HG02938 (cell line): ENCODE data around the gene CD69.
"Not testable (repeated sequence)": the region's sequence is repeated elsewhere in the genome, so short reads cannot be mapped to it uniquely, and the experiment has no call there.

Experiments
- ATAC-seq: cut with Tn5 transposase; IDR thresholded peaks from one replicate; pipeline ENCODE4 v1.9.1; 2021; ENCODE audit warnings: mild to moderate bottlenecking, moderate library complexity; ENCODE audit not compliant: unreplicated experiment

CD69 gene

GRCh38 chr12:9724023-9724422 is 36.7 kb downstream of the CD69 start:
- no peak for ATAC-seq

GRCh38 chr12:9721394-9722092 is 39.2 kb downstream of the CD69 start:
- peak; percentile 60 for ATAC-seq

DNA sequence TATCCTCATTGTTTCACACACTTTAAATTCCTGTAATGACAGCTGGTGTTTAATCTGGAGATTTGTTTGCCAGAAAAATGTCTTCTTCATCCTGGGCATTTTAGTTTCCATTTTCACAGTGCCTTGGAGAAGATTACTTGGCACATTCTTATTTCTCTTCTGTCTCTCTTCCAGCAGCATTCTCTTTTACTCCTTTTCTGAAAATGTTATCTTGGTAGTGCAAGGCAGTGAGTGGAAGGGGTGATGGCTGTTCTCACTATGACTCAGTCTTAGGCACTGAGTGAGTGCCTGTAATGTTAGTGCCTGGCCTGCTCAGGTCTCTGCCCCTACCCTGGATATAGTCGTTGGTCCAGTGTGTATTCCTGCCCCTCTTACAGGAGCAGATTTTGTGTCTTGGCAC is 40.9 kb downstream of the CD69 start:
- ATAC-seq, result no peak

- no peak for ATAC-seq
Observed at GRCh38 chr12:9718968-9719367, 41.7 kb downstream of the CD69 start.

DNA sequence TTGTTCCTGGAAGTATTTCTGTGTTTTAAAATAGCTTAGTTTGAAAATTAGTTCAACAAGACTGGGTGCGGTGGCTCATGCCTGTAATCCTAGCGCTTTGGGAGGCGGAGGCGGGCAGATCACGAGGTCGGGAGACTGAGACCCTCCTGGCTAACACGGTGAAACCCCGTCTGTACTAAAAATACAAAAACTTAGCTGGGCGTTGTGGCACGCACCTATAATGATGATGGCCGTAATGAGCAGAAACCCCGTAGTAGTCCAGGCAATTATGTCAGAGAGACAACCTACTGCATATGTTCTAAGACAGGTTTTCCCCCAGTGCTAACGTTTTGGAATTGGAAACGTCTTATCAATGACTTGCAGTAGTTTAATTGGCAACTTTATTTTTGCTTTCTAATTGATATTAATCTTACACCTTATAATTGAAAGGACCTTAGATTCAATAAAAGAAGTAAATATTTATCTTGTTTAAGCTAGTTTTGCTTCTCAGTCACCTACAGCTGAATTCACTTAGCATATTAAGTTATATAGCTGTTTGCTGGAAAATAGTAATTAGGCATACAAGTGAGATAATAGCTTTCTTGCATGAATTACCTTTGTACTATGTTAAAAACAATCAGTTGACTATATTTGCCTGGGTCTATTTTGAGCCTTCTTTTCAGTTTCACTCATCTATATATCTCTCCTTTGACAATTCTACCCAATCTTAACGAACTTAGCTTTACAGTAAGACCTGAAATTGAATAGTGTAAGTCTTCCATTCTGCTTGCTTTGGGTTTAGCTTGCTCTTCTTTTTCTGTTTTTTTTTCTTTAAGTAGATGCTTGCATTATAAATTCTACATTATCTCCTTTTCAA is 43.4 kb downstream of the CD69 start:
- ATAC-seq, result no peak

DNA sequence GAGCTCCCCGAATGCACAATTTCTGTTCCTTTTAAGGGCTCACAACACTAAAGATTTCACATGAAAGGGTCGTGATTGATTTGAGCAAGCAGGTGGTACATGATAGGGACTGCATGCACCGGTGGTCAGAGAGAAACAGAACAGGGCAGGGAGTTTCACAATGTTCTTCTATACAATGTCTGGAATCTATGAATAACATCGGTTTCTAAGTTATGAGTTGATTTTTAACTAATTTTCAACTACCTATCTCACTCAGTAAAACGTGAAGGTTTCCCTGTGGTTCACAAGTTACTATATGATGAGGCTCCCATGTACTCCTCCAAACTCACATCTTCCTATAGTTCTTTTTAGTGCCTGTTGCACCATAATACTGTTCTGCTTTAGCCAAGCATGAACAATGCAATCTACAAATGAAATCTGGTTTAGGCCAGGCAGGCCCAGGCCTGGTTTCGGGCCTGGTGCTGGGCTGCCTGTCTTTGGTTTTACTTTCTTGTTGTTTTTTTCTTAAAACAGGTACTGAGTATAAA is 47.6 kb downstream of the CD69 start:
- ATAC-seq, result peak; percentile 80

GRCh38 chr12:9711664-9712063 is 49.0 kb downstream of the CD69 start:
- ATAC-seq, result no peak

- no peak for ATAC-seq
Observed at GRCh38 chr12:9710584-9711375, 49.9 kb downstream of the CD69 start.

- ATAC-seq, result no peak
Observed at GRCh38 chr12:9708853-9709252, 51.8 kb downstream of the CD69 start.

DNA sequence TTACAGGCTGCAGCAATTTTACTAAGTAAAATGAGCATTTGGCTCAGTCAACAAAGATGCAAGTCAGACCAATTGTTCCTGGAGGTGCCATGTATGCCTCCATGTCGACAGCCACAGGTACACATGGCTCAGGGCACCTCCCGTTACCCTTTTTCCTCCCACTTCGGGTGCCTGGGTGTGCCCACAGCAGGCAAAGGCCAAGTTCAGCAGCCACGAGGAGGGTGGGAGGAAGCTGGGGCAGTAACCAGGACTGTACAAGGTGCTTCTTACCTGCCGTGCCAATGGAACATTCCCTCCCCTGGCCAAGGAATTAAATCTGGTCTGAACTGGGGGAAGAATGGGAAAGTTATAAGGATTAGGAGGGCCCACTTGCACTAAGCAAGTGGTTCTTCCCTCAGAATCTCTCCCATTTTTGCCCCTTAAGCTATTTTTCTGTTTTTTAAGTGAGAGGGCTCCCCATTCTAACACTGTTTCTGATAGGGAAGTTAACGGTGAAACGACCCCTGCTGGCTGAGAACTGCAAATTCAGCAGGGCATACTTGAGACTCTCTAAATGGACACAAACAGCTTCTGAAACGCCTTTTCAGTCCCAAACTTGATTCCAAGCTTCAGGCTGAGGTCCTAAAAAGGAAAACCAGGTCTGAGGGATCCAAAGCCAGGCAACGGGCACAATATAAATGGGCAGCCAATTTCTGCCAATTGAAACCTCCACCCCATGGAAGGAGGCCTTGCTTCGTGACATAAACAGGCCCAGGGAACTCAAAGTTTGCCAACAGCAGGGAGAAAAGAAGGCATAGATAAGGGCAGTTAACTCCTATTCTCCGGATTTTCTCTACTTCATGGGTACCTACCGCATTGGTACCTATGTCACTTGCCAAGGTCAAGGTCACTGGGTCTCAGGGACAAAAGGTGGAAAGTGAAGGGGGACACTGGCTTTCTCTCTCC is 52.6 kb downstream of the CD69 start:
- no peak for ATAC-seq

DNA sequence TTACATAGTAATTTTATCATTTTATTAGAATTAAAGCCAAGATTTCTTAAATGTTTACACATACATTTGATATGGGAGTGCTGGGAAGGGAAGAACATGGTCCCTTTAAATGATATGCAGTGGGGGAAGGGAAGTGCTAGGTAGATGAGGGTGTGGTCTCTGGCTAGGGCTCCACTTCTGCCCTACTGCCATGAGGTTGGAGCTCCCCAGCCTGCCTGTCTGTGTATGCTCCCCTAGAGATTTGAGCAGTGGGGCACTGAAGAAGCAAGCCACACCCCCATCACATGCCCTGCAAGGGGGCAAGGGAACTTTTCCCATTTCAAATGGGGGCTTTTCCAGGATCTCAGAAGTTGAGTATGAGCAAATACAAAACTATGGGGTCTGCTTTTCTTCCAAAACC is 53.3 kb downstream of the CD69 start:
- no peak for ATAC-seq

DNA sequence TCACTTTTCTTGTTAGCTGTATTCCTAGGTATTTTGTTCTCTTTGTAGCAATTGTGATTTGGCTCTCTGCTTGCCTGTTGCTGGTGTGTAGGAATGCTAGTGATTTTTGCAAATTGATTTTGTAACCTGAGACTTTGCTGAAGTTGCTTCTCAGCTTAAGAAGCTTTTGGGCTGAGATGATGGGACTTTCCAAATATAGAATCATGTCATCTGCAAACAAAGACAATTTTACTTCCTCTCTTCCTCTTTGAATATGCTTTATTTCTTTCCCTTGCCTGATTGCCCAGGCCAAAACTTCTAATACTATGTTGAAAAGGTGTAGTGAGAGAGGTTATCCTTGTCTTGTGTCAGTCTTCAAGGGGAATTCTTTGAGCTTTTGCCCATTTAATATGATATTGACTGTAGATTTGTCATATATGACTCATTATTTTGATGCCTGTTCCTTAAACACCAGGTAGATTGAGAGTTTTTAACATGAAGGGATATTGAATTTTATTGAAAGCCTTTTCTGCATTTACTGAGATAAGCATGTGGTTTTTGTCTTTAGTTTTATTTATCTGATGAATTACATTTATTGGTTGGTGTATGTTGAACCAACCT is 54.5 kb downstream of the CD69 start:
- no peak for ATAC-seq

GRCh38 chr12:9704561-9704960 is 56.1 kb downstream of the CD69 start:
- ATAC-seq, result not testable (repeated sequence)
